IMR-90 (cell line): ENCODE results near the gene INSYN1.
"Not testable (repeated sequence)": the region's sequence is repeated elsewhere in the genome, so short reads cannot be mapped to it uniquely, and the experiment has no call there.

Experiments
- CTCF ChIP-seq: conservative IDR thresholded peaks from 2 replicates; pipeline ENCODE4 v1.5.1; 2012; ENCODE audit warnings: mild to moderate bottlenecking, low read depth, low read length, improper control_type of control experiment
- MXI1 ChIP-seq: IDR thresholded peaks from 2 replicates; pipeline ENCODE4 v1.6.1; 2012; ENCODE audit warnings: low read depth, mild to moderate bottlenecking, low read length, moderate library complexity, borderline replicate concordance
- POLR2A ChIP-seq: IDR thresholded peaks from 2 replicates; pipeline ENCODE4 v1.6.1; 2012; ENCODE audit warnings: mild to moderate bottlenecking, low read depth, low read length

GRCh38 chr15:73703601-73704000, 49.5 kb downstream of the INSYN1 start:
- not testable (repeated sequence) for TF ChIP-seq CTCF, POLR2A, MXI1
